ENCODE measurements around the gene PIP5KL1. TPM values are rescaled to one million over a fixed set of nuclear protein-coding genes. Genes with fewer than 3 reads are reported as not detected.

PIP5KL1 gene
- total and polyA plus RNA-seq, 8 donors: 0.80 to 2.5 (median 1.2) TPM

GRCh38 chr9:127887792-127888191, 42.8 kb downstream of the PIP5KL1 start:
- no peaks in the 10 kb centered on the region for H3K9me3 ChIP-seq
- intact Hi-C loops (cut with DNase I): no loop called here
- peaks cover 4 to 19% (median 13%) of the 10 kb centered on the region in 3 donors for H3K36me3 ChIP-seq
- peaks cover 5 to 7% (median 6%) of the 10 kb centered on the region in 3 donors for H3K4me1 ChIP-seq
- FAIRE-seq: no peak
- no peak for TF ChIP-seq CTCF (IDR thresholded peaks at IDR 0.05)
- H3K27me3 ChIP-seq: no peaks in the 10 kb centered on the region
- ATAC-seq: no peak
- no peak overlapping the region for H3K27ac ChIP-seq
- DNase-seq: no peak
- no peak overlapping the region for H3K4me3 ChIP-seq
- 77 to 81% methylated on average over 2 of the region's 2 CpGs for WGBS, 2 donors

- Histone ChIP-seq H3K4me1 (peaks cover 5 to 7% (median 6%) of the 10 kb centered on the region in 3 donors), H3K27me3 (no peaks in the 10 kb centered on the region), H3K4me3 (no peak overlapping the region), H3K9me3 (no peaks in the 10 kb centered on the region), H3K36me3 (peaks cover 4 to 18% (median 13%) of the 10 kb centered on the region in 3 donors), H3K27ac (no peak overlapping the region)
- FAIRE-seq: no peak
- TF ChIP-seq CTCF (IDR thresholded peaks at IDR 0.05): no peak
- peak in 2 of 6 donors; percentile 14 to 42 for DNase-seq
- 95 to 97% methylated on average over 18 of the region's 18 CpGs for WGBS, 2 donors
- intact Hi-C loops (cut with DNase I): no loop called here
- no peak for ATAC-seq
These were observed 44.1 kb downstream of the PIP5KL1 start for GRCh38 chr9:127886401-127886972.

- no peaks in the 10 kb centered on the region for H3K9me3 ChIP-seq
- intact Hi-C loops (cut with DNase I): no loop called here
- FAIRE-seq (no peak), DNase-seq (no peak), ATAC-seq (no peak)
- H3K4me3 ChIP-seq: no peak overlapping the region
- WGBS, 2 donors: 80 to 83% methylated on average over 13 of the region's 13 CpGs
- peak overlapping the region; percentile 13 to 69 (median 44) for H3K27ac ChIP-seq
- peaks cover 5 to 7% (median 6%) of the 10 kb centered on the region in 3 donors for H3K4me1 ChIP-seq
- no peak for TF ChIP-seq CTCF (IDR thresholded peaks at IDR 0.05)
- H3K27me3 ChIP-seq: no peaks in the 10 kb centered on the region
- H3K36me3 ChIP-seq: peaks cover 4 to 18% (median 13%) of the 10 kb centered on the region in 3 donors
These were observed 44.9 kb downstream of the PIP5KL1 start for GRCh38 chr9:127885508-127886281.

- intact Hi-C loops (cut with DNase I): no loop called here
- DNase-seq (peak in 1 of 6 donors; percentile 46), FAIRE-seq (no peak), ATAC-seq (no peak)
- peaks cover 4 to 13% (median 11%) of the 10 kb centered on the region in 3 donors for H3K36me3 ChIP-seq
- 77 to 83% methylated on average over 15 of the region's 15 CpGs for WGBS, 2 donors
- no peaks in the 10 kb centered on the region for H3K27me3 ChIP-seq
- peaks cover 5 to 7% (median 6%) of the 10 kb centered on the region in 3 donors for H3K4me1 ChIP-seq
- H3K27ac ChIP-seq: peak overlapping the region; percentile 26 to 69 (median 56)
- TF ChIP-seq CTCF (IDR thresholded peaks at IDR 0.05): no peak
- no peaks in the 10 kb centered on the region for H3K9me3 ChIP-seq
- no peak overlapping the region for H3K4me3 ChIP-seq
These were observed 45.5 kb downstream of the PIP5KL1 start for GRCh38 chr9:127884976-127885490.
